Activated CD8-positive, alpha-beta T cell treated with anti-CD3 and anti-CD28 coated beads for 36 hours (primary cell): ENCODE measurements around the gene ITPR1. TPM values are rescaled to one million over a fixed set of nuclear protein-coding genes. Genes with fewer than 3 reads are reported as not detected.
A peak's percentile ranks its signal among the peaks of the same experiment; 100 is the strongest.

Experiments used
- ATAC-seq: fragments of 200-7000 bp; cut with Tn5 transposase; one replicate; pipeline ENCODE4 v1.10.0; 2021; ENCODE audit warnings: mild to moderate bottlenecking, moderate library complexity
- CTCF ChIA-PET: fragments of 350-600 bp; sonication (Branson Sonifier 250); formaldehyde crosslinking; loops from one replicate; lab custom pipeline; 2021; ENCODE audit warnings: antibody characterized with exemption; lab: Charles Lee
- POLR2A ChIA-PET: fragments of 350-600 bp; sonication (Branson Sonifier 250); formaldehyde crosslinking; loops from one replicate; lab custom pipeline; 2021; ENCODE audit warnings: antibody characterized with exemption; lab: Charles Lee
- DNase-seq: peaks from one replicate; pipeline ENCODE4 v3.0.0-alpha.2; 2020
- H3K27ac Mint-ChIP-seq: one replicate; pipeline ENCODE4 v1.8.0; 2021; ENCODE audit warnings: mild to moderate bottlenecking, mixed read lengths
- H3K27me3 Mint-ChIP-seq: one replicate; pipeline ENCODE4 v1.8.0; 2021; ENCODE audit warnings: mixed read lengths
- H3K36me3 Mint-ChIP-seq: one replicate; pipeline ENCODE4 v1.8.0; 2021; ENCODE audit warnings: low read depth, mixed read lengths
- H3K4me1 Mint-ChIP-seq: one replicate; pipeline ENCODE4 v1.8.0; 2021; ENCODE audit warnings: low read depth, mixed read lengths
- H3K4me3 Mint-ChIP-seq: one replicate; pipeline ENCODE4 v1.8.0; 2021; ENCODE audit warnings: mild to moderate bottlenecking, moderate library complexity, mixed read lengths
- H3K9me3 Mint-ChIP-seq: one replicate; pipeline ENCODE4 v1.8.0; 2021; ENCODE audit warnings: mixed read lengths
- CTCF ChIP-seq: fragments of 200-600 bp; IDR thresholded peaks from one replicate; pipeline ENCODE4 v1.8.0; 2022; ENCODE audit warnings: antibody characterized with exemption, mild to moderate bottlenecking
- intact Hi-C: fragments of 100-400 bp; cut with micrococcal nuclease; formaldehyde crosslinking; loops from one replicate; pipeline ENCODE4 v1.10.0; 2022
- total RNA-seq, 2 experiments: library from RNA; stranded (reverse); gene quantifications; one replicate each; pipeline ENCODE4 v1.2.3, GENCODE V29; 2021

ITPR1 gene
- total RNA-seq, 2 experiments from 2014 or later = 93.9 to 98.2 TPM

GRCh38 chr3:4753073-4753691 is 260.0 kb downstream of the ITPR1 start:
- Mint-ChIP-seq H3K9me3 (no peaks in the 10 kb centered on the region), H3K36me3 (peaks cover 57% of the 10 kb centered on the region), H3K27me3 (no peaks in the 10 kb centered on the region), H3K4me3 (no peak overlapping the region), H3K4me1 (peaks cover 53% of the 10 kb centered on the region), H3K27ac (no peak overlapping the region)
- no peak for TF ChIP-seq CTCF
- intact Hi-C loops = no loop called here
- ATAC-seq (no peak), DNase-seq (no peak)
- POLR2A ChIA-PET = interaction anchor here (1.5 kb wide), 1 partner anchor 13 kb away, joined by 3 read pairs; no protein-coding TSS in a partner anchor
- CTCF ChIA-PET = interaction anchor here (0.5 to 1.5 kb wide), 2 partner anchors 9 to 58 kb away, joined by 3 to 4 read pairs; no protein-coding TSS in a partner anchor

- no peak for TF ChIP-seq CTCF
- peak; percentile 57 for ATAC-seq
- no peaks in the 10 kb centered on the region for H3K9me3 Mint-ChIP-seq
- no peaks in the 10 kb centered on the region for H3K27me3 Mint-ChIP-seq
- ChIA-PET CTCF (interaction anchor here (1.3 to 1.6 kb wide), 2 partner anchors 26 to 43 kb away, joined by 3 to 6 read pairs; no protein-coding TSS in a partner anchor), POLR2A (no interaction called here)
- peak; percentile 47 for DNase-seq
- H3K27ac Mint-ChIP-seq = peak overlapping the region; percentile 36
- peaks cover 53% of the 10 kb centered on the region for H3K36me3 Mint-ChIP-seq
- peaks cover 41% of the 10 kb centered on the region for H3K4me1 Mint-ChIP-seq
- intact Hi-C loops = no loop called here
- no peak overlapping the region for H3K4me3 Mint-ChIP-seq
Observed at GRCh38 chr3:4754180-4755086, 261.3 kb downstream of the ITPR1 start.

GRCh38 chr3:4755566-4755965 is 262.4 kb downstream of the ITPR1 start:
- POLR2A ChIA-PET = interaction anchor here (1.2 to 1.5 kb wide), 2 partner anchors 11 to 16 kb away, joined by 3 read pairs; no protein-coding TSS in a partner anchor
- peak overlapping the region; percentile 4 for H3K27ac Mint-ChIP-seq
- intact Hi-C loops = no loop called here
- TF ChIP-seq CTCF = no peak
- CTCF ChIA-PET = interaction anchor here (1.3 to 1.6 kb wide), 3 partner anchors 25 to 49 kb away, joined by 3 to 6 read pairs (median 3); no protein-coding TSS in a partner anchor
- peaks cover 35% of the 10 kb centered on the region for H3K4me1 Mint-ChIP-seq
- no peaks in the 10 kb centered on the region for H3K9me3 Mint-ChIP-seq
- H3K36me3 Mint-ChIP-seq = peaks cover 58% of the 10 kb centered on the region
- H3K27me3 Mint-ChIP-seq = no peaks in the 10 kb centered on the region
- no peak for ATAC-seq
- no peak overlapping the region for H3K4me3 Mint-ChIP-seq
- no peak for DNase-seq

GRCh38 chr3:4756057-4756775 is 263.1 kb downstream of the ITPR1 start:
- Mint-ChIP-seq H3K4me1 (peaks cover 29% of the 10 kb centered on the region), H3K27ac (no peak overlapping the region), H3K9me3 (no peaks in the 10 kb centered on the region), H3K27me3 (no peaks in the 10 kb centered on the region), H3K36me3 (peaks cover 60% of the 10 kb centered on the region), H3K4me3 (no peak overlapping the region)
- ChIA-PET POLR2A (interaction anchor here (0.7 to 1.5 kb wide), 3 partner anchors 12 to 1972 kb away, joined by 3 to 4 read pairs (median 3); no protein-coding TSS in a partner anchor), CTCF (interaction anchor here (1.3 to 1.6 kb wide), 3 partner anchors 24 to 48 kb away, joined by 3 to 6 read pairs (median 3); no protein-coding TSS in a partner anchor)
- no peak for TF ChIP-seq CTCF
- no peak for DNase-seq
- no peak for ATAC-seq
- intact Hi-C loops = no loop called here
